Neural cell (in vitro differentiated cells): ENCODE measurements around the gene HMGCS2. TPM values are rescaled to one million over a fixed set of nuclear protein-coding genes. Genes with fewer than 3 reads are reported as not detected.

Experiments used
- H2AFZ ChIP-seq: fragments of 200-600, 300-800 bp; sonication (generic), shearing (Covaris generic); 2 replicates; pipeline ENCODE4 v1.6.0; 2014; ENCODE audit warnings: low read depth, mild to moderate bottlenecking, antibody characterized with exemption, low read length, moderate library complexity
- H3F3A ChIP-seq: fragments of 200-600 bp; shearing (Covaris generic); 2 replicates; pipeline ENCODE4 v1.6.1; 2016; ENCODE audit warnings: mild to moderate bottlenecking, moderate library complexity, mixed read lengths, antibody characterized with exemption, low read length; ENCODE audit not compliant: insufficient read depth, poor library complexity, severe bottlenecking
- H3K27ac ChIP-seq: fragments of 200-600, 300-800 bp; sonication (generic), shearing (Covaris generic); 2 replicates; pipeline ENCODE4 v1.5.1; 2014; ENCODE audit warnings: mild to moderate bottlenecking, low read length, moderate library complexity
- H3K27me3 ChIP-seq: fragments of 300-800, 200-600 bp; sonication (generic), shearing (Covaris generic); 2 replicates; pipeline ENCODE4 v1.6.0; 2014; ENCODE audit warnings: mild to moderate bottlenecking, low read depth, low read length, moderate library complexity; ENCODE audit not compliant: insufficient read depth
- H3K36me3 ChIP-seq: fragments of 300-800, 200-600 bp; sonication (generic), shearing (Covaris generic); 2 replicates; pipeline ENCODE4 v1.5.1; 2014; ENCODE audit warnings: mild to moderate bottlenecking, antibody characterized with exemption, low read length, moderate library complexity; ENCODE audit not compliant: insufficient read depth
- H3K4me2 ChIP-seq: fragments of 300-800, 200-600 bp; sonication (generic), shearing (Covaris generic); 2 replicates; pipeline ENCODE4 v1.6.0; 2014; ENCODE audit warnings: mild to moderate bottlenecking, low read length
- H3K4me3 ChIP-seq: fragments of 300-800, 200-600 bp; sonication (generic), shearing (Covaris generic); 2 replicates; pipeline ENCODE4 v1.5.1; 2014; ENCODE audit warnings: mild to moderate bottlenecking, low read length, moderate library complexity
- H3K79me2 ChIP-seq: fragments of 200-600 bp; shearing (Covaris generic); replicated peaks from 2 replicates; pipeline ENCODE4 v1.6.0; 2014; ENCODE audit warnings: mild to moderate bottlenecking, low read length, moderate library complexity; ENCODE audit not compliant: insufficient read depth
- H3K9ac ChIP-seq: fragments of 300-800, 200-600 bp; sonication (generic), shearing (Covaris generic); 2 replicates; pipeline ENCODE4 v1.6.1; 2016; ENCODE audit warnings: mild to moderate bottlenecking, low read length, mixed read lengths
- H3K9me2 ChIP-seq: fragments of 200-600 bp; shearing (Covaris generic); 2 replicates; pipeline ENCODE4 v1.6.1; 2016; ENCODE audit warnings: mild to moderate bottlenecking, low read length, mixed read lengths; ENCODE audit not compliant: insufficient read depth
- H3K9me3 ChIP-seq: fragments of 200-600, 300-800 bp; sonication (generic), shearing (Covaris generic); 2 replicates; pipeline ENCODE4 v1.6.1; 2016; ENCODE audit warnings: mild to moderate bottlenecking, mixed run types, low read length, moderate library complexity, mixed read lengths
- H4K20me1 ChIP-seq: fragments of 200-600 bp; shearing (Covaris generic); 2 replicates; pipeline ENCODE4 v1.6.1; 2016; ENCODE audit warnings: mild to moderate bottlenecking, mixed run types; ENCODE audit not compliant: insufficient read depth
- EP300 ChIP-seq: fragments of 450-650 bp; conservative IDR thresholded peaks from 2 replicates; pipeline ENCODE4 v1.6.1; 2014; ENCODE audit warnings: antibody characterized with exemption, mild to moderate bottlenecking, moderate library complexity; ENCODE audit not compliant: poor library complexity, severe bottlenecking
- EZH2 ChIP-seq: fragments of 200-600, 300-800 bp; shearing (Covaris generic), sonication (generic); IDR thresholded peaks from 2 replicates; pipeline ENCODE4 v1.6.1; 2014; ENCODE audit warnings: antibody characterized with exemption, low read length, borderline replicate concordance, mild to moderate bottlenecking; ENCODE audit not compliant: insufficient read depth, poor library complexity, severe bottlenecking
- MXI1 ChIP-seq: fragments of 450-650 bp; conservative IDR thresholded peaks from 2 replicates; pipeline ENCODE4 v1.6.1; 2014; ENCODE audit warnings: antibody characterized with exemption, mild to moderate bottlenecking; ENCODE audit not compliant: poor library complexity, severe bottlenecking
- POLR2AphosphoS5 ChIP-seq: IDR thresholded peaks from 2 replicates; pipeline ENCODE4 v1.6.1; 2012
- RAD21 ChIP-seq: fragments of 450-650 bp; conservative IDR thresholded peaks from 2 replicates; pipeline ENCODE4 v1.6.1; 2014; ENCODE audit warnings: antibody characterized with exemption, mild to moderate bottlenecking, moderate library complexity
- SMC3 ChIP-seq: fragments of 450-650 bp; conservative IDR thresholded peaks from 2 replicates; pipeline ENCODE4 v1.6.1; 2014; ENCODE audit warnings: antibody characterized with exemption, mild to moderate bottlenecking, moderate library complexity; ENCODE audit not compliant: poor library complexity
- TAF1 ChIP-seq: IDR thresholded peaks from 2 replicates; pipeline ENCODE4 v1.6.1; 2012; ENCODE audit warnings: low read depth
- polyA plus RNA-seq: library from polyadenylated mRNA; depleted of rRNA; stranded (reverse); fragments of >200 nt; gene quantifications from 2 replicates; pipeline ENCODE4 v1.2.3, GENCODE V29; 2014
- TF ChIP-seq, protein P1 (sequence below): IDR thresholded peaks from 2 replicates; pipeline ENCODE4 v1.6.1; 2012; ENCODE audit warnings: borderline replicate concordance
- TF ChIP-seq, protein P2 (sequence below): fragments of 450-650 bp; IDR thresholded peaks from 2 replicates; pipeline ENCODE4 v1.5.1; 2014; ENCODE audit warnings: antibody characterized with exemption, mild to moderate bottlenecking, moderate library complexity; ENCODE audit not compliant: poor library complexity, severe bottlenecking

HMGCS2 gene
- polyA plus RNA-seq, 1 donor from 2014 or later, result not detected

DNA sequence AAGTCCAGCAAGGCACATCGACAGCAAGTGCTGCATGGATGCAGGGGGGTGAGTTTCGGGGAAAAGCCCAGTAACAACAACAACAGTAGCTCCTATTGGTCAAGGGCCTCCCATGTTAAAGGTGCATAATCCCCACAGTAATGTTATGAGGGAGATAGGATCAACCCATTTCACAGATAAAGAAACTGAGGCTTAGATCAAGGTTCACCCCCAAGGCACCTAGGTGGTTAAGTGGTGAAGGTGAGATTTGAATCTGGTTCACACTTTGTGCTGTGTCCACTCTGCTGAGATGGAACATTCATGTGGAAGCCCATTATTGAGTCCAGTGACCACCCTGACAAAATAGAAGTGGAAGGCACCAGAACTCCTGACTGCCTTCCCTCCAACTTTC, 32.1 kb downstream of the HMGCS2 start:
- Histone ChIP-seq H3K4me3 (no peak overlapping the region), H2AFZ (no peak overlapping the region), H3K27ac (no peak overlapping the region), H3K9me3 (no peaks in the 10 kb centered on the region), H3K36me3 (no peaks in the 10 kb centered on the region), H3K27me3 (no peaks in the 10 kb centered on the region), H3F3A (no peaks in the 10 kb centered on the region), H3K9me2 (no peaks in the 10 kb centered on the region), H4K20me1 (no peaks in the 10 kb centered on the region), H3K9ac (no peak overlapping the region), H3K79me2 (no peaks in the 10 kb centered on the region), H3K4me2 (no peak overlapping the region)
- TF ChIP-seq SMC3, result no peak
- no peak for TF ChIP-seq POLR2AphosphoS5
- no peak for TF ChIP-seq TAF1
- TF ChIP-seq, protein P1, sequence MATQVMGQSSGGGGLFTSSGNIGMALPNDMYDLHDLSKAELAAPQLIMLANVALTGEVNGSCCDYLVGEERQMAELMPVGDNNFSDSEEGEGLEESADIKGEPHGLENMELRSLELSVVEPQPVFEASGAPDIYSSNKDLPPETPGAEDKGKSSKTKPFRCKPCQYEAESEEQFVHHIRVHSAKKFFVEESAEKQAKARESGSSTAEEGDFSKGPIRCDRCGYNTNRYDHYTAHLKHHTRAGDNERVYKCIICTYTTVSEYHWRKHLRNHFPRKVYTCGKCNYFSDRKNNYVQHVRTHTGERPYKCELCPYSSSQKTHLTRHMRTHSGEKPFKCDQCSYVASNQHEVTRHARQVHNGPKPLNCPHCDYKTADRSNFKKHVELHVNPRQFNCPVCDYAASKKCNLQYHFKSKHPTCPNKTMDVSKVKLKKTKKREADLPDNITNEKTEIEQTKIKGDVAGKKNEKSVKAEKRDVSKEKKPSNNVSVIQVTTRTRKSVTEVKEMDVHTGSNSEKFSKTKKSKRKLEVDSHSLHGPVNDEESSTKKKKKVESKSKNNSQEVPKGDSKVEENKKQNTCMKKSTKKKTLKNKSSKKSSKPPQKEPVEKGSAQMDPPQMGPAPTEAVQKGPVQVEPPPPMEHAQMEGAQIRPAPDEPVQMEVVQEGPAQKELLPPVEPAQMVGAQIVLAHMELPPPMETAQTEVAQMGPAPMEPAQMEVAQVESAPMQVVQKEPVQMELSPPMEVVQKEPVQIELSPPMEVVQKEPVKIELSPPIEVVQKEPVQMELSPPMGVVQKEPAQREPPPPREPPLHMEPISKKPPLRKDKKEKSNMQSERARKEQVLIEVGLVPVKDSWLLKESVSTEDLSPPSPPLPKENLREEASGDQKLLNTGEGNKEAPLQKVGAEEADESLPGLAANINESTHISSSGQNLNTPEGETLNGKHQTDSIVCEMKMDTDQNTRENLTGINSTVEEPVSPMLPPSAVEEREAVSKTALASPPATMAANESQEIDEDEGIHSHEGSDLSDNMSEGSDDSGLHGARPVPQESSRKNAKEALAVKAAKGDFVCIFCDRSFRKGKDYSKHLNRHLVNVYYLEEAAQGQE, result no peak
- no peak for TF ChIP-seq EZH2
- TF ChIP-seq RAD21, result no peak
- TF ChIP-seq EP300, result no peak
- TF ChIP-seq MXI1, result no peak
- TF ChIP-seq, protein P2, sequence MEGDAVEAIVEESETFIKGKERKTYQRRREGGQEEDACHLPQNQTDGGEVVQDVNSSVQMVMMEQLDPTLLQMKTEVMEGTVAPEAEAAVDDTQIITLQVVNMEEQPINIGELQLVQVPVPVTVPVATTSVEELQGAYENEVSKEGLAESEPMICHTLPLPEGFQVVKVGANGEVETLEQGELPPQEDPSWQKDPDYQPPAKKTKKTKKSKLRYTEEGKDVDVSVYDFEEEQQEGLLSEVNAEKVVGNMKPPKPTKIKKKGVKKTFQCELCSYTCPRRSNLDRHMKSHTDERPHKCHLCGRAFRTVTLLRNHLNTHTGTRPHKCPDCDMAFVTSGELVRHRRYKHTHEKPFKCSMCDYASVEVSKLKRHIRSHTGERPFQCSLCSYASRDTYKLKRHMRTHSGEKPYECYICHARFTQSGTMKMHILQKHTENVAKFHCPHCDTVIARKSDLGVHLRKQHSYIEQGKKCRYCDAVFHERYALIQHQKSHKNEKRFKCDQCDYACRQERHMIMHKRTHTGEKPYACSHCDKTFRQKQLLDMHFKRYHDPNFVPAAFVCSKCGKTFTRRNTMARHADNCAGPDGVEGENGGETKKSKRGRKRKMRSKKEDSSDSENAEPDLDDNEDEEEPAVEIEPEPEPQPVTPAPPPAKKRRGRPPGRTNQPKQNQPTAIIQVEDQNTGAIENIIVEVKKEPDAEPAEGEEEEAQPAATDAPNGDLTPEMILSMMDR, result no peak

DNA sequence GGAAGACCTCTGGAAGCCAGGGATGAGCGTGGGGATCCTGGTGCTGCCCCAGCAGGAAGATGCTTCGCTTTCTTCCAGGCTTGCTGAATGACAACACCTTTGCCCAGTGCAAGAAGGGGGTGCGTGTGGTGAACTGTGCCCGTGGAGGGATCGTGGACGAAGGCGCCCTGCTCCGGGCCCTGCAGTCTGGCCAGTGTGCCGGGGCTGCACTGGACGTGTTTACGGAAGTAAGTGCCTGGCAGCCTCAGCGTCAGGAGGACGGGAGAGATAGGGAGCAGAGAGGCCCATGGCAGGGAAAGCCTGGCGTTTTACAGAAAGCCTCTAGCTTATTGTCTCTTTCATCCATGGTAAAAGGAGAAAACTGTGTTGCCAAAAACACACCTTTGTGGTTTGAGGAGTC, 33.5 kb downstream of the HMGCS2 start:
- H3K9ac ChIP-seq, result no peak overlapping the region
- H4K20me1 ChIP-seq, result no peaks in the 10 kb centered on the region
- no peak overlapping the region for H3K4me2 ChIP-seq
- no peak overlapping the region for H2AFZ ChIP-seq
- no peak overlapping the region for H3K4me3 ChIP-seq
- H3K79me2 ChIP-seq, result no peaks in the 10 kb centered on the region
- no peaks in the 10 kb centered on the region for H3K9me2 ChIP-seq
- H3F3A ChIP-seq, result no peaks in the 10 kb centered on the region
- no peaks in the 10 kb centered on the region for H3K27me3 ChIP-seq
- TF ChIP-seq SMC3 (no peak), EP300 (no peak), POLR2AphosphoS5 (no peak), RAD21 (no peak), EZH2 (no peak), TAF1 (no peak), MXI1 (no peak)
- TF ChIP-seq, protein P1, result no peak
- TF ChIP-seq, protein P2, result no peak
- no peaks in the 10 kb centered on the region for H3K9me3 ChIP-seq
- H3K36me3 ChIP-seq, result no peaks in the 10 kb centered on the region
- no peak overlapping the region for H3K27ac ChIP-seq
